Measurements from ENCODE around the gene AVPR1B. TPM values are rescaled to one million over a fixed set of nuclear protein-coding genes. Genes with fewer than 3 reads are reported as not detected.

AVPR1B gene
- total RNA-seq, 1 experiment from 2014 or later: not detected

DNA sequence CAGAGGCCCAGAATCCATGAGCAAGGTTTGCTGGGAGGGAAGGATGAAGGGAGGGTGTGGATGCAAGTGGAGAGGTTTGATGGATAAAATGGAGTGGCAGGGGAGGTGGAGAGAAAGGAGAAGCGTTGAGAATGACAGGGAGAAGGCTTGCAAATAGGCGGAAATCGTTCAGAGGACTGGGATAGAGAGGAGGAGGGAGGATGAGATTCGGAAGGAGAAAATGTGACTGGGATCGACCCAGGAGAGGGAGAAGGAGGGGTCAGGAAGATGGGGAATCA, 376 bp downstream of the AVPR1B start:
- Histone ChIP-seq H3K27ac (ENCODE audit: insufficient read length, low read depth, low read length) (no peak overlapping the region), H3K9ac (ENCODE audit: extremely low read depth, insufficient read length, low read length) (no peak overlapping the region), H3K18ac (ENCODE audit: insufficient read length, low read depth, low read length) (no peak overlapping the region), H4K91ac (ENCODE audit: insufficient read length, low read depth, low read length) (no peak overlapping the region), H3K14ac (ENCODE audit: insufficient read depth, low read length) (no peak overlapping the region), H2AK5ac (ENCODE audit: insufficient read length, low read length) (no peak overlapping the region), H3K56ac (ENCODE audit: insufficient read length, low read depth, low read length) (no peak overlapping the region), H4K20me1 (ENCODE audit: control insufficient read depth, insufficient read depth, insufficient read length) (no peaks in the 10 kb centered on the region), H2BK120ac (ENCODE audit: low read depth, low read length, poor library complexity, severe bottlenecking) (no peak overlapping the region), H2BK5ac (ENCODE audit: insufficient read length, low read length) (no peak overlapping the region), H3T11ph (ENCODE audit: low read length) (no peak overlapping the region), H2AFZ (ENCODE audit: low read length) (no peak overlapping the region), H3K4ac (ENCODE audit: low read depth, low read length) (no peak overlapping the region), H3K23me2 (ENCODE audit: insufficient read length, low read depth, low read length, poor library complexity, severe bottlenecking) (peaks cover 14% of the 10 kb centered on the region), H2BK15ac (ENCODE audit: low read depth, low read length) (no peak overlapping the region), H3K23ac (ENCODE audit: insufficient read length, low read depth, low read length) (no peak overlapping the region), H4K8ac (replicated peaks; ENCODE audit: insufficient read length, low read depth, low read length) (no peak overlapping the region), H3K4me2 (ENCODE audit: insufficient read depth, insufficient read length, low read length) (peak overlapping the region; percentile 37), H3K9me3 (ENCODE audit: control insufficient read depth, low read depth, low read length) (no peaks in the 10 kb centered on the region), H3K4me1 (ENCODE audit: insufficient read depth, low read length) (no peaks in the 10 kb centered on the region), H2BK20ac (ENCODE audit: low read depth, low read length, poor library complexity, severe bottlenecking) (no peak overlapping the region), H3K79me1 (ENCODE audit: insufficient read depth, low read depth, low read length, poor library complexity, severe bottlenecking) (no peaks in the 10 kb centered on the region), H2BK12ac (ENCODE audit: insufficient read length, low read depth, low read length) (no peak overlapping the region), H3K27me3 (ENCODE audit: insufficient read depth, low read length) (peaks cover 3% of the 10 kb centered on the region; the same call in 1 of the 2 replicates), H4K5ac (ENCODE audit: insufficient read length, low read depth, low read length) (no peak overlapping the region), H3K79me2 (ENCODE audit: insufficient read depth, low read length) (no peaks in the 10 kb centered on the region)
- H3K9me3 Mint-ChIP-seq: peaks cover 13% of the 10 kb centered on the region in 2 experiments
- H3K36me3 Mint-ChIP-seq (ENCODE audit: insufficient read depth in 1 of 3, low read depth in 3 of 3): peaks cover 0 to 10% (median under 1%) of the 10 kb centered on the region in 3 experiments; a peak in 3 of 7 replicates
- TF ChIP-seq, protein P1, sequence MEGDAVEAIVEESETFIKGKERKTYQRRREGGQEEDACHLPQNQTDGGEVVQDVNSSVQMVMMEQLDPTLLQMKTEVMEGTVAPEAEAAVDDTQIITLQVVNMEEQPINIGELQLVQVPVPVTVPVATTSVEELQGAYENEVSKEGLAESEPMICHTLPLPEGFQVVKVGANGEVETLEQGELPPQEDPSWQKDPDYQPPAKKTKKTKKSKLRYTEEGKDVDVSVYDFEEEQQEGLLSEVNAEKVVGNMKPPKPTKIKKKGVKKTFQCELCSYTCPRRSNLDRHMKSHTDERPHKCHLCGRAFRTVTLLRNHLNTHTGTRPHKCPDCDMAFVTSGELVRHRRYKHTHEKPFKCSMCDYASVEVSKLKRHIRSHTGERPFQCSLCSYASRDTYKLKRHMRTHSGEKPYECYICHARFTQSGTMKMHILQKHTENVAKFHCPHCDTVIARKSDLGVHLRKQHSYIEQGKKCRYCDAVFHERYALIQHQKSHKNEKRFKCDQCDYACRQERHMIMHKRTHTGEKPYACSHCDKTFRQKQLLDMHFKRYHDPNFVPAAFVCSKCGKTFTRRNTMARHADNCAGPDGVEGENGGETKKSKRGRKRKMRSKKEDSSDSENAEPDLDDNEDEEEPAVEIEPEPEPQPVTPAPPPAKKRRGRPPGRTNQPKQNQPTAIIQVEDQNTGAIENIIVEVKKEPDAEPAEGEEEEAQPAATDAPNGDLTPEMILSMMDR (conservative IDR thresholded peaks at IDR 0.05): no peak
- peaks cover 12% of the 10 kb centered on the region in 2 experiments for H3K4me1 Mint-ChIP-seq
- peak overlapping the region; percentile 70 to 88 for H3K4me3 Mint-ChIP-seq
- DNase-seq: peak; percentile 38
- H3K27ac Mint-ChIP-seq: no peak overlapping the region; a peak in 2 of 7 replicates
- no CpG with 5 or more reads among the region's 5 CpGs for WGBS (ENCODE audit: extremely low coverage, insufficient read length, low lambda C conversion rate)
- peaks cover 59% of the 10 kb centered on the region for H3K27me3 Mint-ChIP-seq (ENCODE audit: low read depth)
